Neural crest cell (in vitro differentiated cells): Measurements from ENCODE around the gene ACTL9. TPM values are rescaled to one million over a fixed set of nuclear protein-coding genes. Genes with fewer than 3 reads are reported as not detected.

ENCODE experiments used
- DNase-seq: peaks from one replicate; pipeline ENCODE4 v3.0.0; 2021; ENCODE audit warnings: low read depth, mixed read lengths, low spot score
- H3K27ac Mint-ChIP-seq: one replicate; pipeline ENCODE4 v1.8.0; 2021; ENCODE audit warnings: mild to moderate bottlenecking, mixed read lengths; ENCODE audit not compliant: unreplicated experiment
- H3K27me3 Mint-ChIP-seq: 2 replicates; pipeline ENCODE4 v1.8.0; 2021; ENCODE audit warnings: low read depth, mild to moderate bottlenecking, mixed read lengths
- H3K36me3 Mint-ChIP-seq: 2 replicates; pipeline ENCODE4 v1.8.0; 2021; ENCODE audit warnings: low read depth, mild to moderate bottlenecking, mixed read lengths
- H3K4me1 Mint-ChIP-seq: 2 replicates; pipeline ENCODE4 v1.8.0; 2021; ENCODE audit warnings: mixed read lengths
- H3K4me3 Mint-ChIP-seq: one replicate; pipeline ENCODE4 v1.8.0; 2021; ENCODE audit warnings: mild to moderate bottlenecking, mixed read lengths
- H3K9me3 Mint-ChIP-seq: 2 replicates; pipeline ENCODE4 v1.8.0; 2021; ENCODE audit warnings: mixed read lengths
- total RNA-seq: library from RNA; stranded (reverse); gene quantifications from 2 replicates; pipeline ENCODE4 v1.2.1, GENCODE V29; 2021
- TF ChIP-seq, protein P1 (sequence below): fragments of 200-600 bp; sonication (generic); conservative IDR thresholded peaks from 2 replicates; pipeline ENCODE4 v1.5.0; 2021; ENCODE audit warnings: antibody characterized with exemption, mild to moderate bottlenecking

Gene ACTL9
- total RNA-seq, 1 donor from 2014 or later, result not detected

DNA sequence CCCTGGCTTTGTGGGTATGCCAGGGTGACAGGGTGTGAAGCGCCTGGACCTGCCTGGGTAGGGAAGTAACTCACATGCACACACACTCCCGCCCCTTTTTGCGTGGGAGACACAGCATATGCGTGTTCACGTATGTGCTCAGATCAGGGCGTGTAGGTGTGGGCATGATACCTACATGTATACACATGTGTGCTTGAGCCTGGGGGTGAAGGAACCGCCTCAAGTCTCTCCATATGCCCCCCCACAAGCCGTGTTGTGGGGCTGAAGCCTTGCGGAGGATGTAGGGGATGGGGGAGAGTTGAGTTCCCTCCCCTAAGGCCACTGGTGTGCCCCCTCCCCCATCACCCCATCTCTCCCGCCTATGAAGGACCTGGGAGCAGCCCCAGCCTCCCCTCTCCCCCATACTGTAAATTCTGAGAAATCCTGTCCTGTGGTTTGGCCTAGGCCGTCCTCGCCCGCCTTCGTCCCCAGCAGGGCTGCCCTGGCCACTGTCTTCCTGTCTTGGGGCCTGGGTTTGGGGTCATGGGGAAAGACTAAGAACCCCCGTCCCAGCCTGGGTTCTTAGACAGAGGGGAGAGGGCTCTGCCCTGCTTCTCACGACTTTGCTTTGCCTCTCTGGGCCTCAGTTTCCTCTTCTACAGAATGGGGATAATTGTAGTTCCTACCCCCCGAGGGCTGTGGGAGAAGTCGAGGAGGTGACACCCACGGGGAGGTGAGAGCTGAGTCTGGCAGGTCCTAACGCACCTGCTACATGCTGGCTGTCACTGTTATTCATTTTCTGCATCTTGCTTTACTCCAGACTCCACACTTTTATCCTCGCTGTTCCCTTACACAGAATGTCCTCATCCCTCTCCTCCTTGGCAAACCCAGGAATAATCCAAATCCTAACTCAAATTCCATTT, 14.3 kb downstream of the ACTL9 start:
- no peaks in the 10 kb centered on the region for H3K36me3 Mint-ChIP-seq
- TF ChIP-seq, protein P1, sequence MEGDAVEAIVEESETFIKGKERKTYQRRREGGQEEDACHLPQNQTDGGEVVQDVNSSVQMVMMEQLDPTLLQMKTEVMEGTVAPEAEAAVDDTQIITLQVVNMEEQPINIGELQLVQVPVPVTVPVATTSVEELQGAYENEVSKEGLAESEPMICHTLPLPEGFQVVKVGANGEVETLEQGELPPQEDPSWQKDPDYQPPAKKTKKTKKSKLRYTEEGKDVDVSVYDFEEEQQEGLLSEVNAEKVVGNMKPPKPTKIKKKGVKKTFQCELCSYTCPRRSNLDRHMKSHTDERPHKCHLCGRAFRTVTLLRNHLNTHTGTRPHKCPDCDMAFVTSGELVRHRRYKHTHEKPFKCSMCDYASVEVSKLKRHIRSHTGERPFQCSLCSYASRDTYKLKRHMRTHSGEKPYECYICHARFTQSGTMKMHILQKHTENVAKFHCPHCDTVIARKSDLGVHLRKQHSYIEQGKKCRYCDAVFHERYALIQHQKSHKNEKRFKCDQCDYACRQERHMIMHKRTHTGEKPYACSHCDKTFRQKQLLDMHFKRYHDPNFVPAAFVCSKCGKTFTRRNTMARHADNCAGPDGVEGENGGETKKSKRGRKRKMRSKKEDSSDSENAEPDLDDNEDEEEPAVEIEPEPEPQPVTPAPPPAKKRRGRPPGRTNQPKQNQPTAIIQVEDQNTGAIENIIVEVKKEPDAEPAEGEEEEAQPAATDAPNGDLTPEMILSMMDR, result no peak
- no peaks in the 10 kb centered on the region for H3K4me1 Mint-ChIP-seq
- peaks cover 26% of the 10 kb centered on the region for H3K27me3 Mint-ChIP-seq
- no peak overlapping the region for H3K27ac Mint-ChIP-seq
- DNase-seq, result no peak
- H3K4me3 Mint-ChIP-seq, result no peak overlapping the region
- H3K9me3 Mint-ChIP-seq, result peaks cover 3% of the 10 kb centered on the region

DNA sequence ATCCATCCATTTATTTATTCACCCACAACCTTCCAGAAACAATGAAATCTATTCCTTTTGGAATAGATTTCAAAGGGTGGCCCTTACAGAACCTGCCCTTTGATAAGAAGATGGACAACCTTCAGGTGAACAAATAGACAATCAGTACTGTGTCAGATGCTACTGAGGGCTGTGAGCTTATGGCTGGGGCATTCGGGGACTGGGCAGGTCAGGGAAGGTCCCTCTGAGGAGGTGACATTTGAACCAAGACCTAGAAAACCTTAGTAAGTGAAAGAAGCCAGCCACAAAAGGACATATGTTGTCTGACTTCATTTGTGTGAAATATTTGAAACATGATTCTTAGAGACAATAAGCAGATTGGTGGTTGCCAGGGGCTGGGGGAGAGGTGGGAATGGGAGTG, 15.7 kb downstream of the ACTL9 start:
- TF ChIP-seq, protein P1, result no peak
- Mint-ChIP-seq H3K27me3 (peaks cover 25% of the 10 kb centered on the region), H3K4me1 (no peaks in the 10 kb centered on the region), H3K27ac (no peak overlapping the region), H3K9me3 (peaks cover 10% of the 10 kb centered on the region), H3K36me3 (peaks cover 6% of the 10 kb centered on the region), H3K4me3 (no peak overlapping the region)
- DNase-seq, result no peak

DNA sequence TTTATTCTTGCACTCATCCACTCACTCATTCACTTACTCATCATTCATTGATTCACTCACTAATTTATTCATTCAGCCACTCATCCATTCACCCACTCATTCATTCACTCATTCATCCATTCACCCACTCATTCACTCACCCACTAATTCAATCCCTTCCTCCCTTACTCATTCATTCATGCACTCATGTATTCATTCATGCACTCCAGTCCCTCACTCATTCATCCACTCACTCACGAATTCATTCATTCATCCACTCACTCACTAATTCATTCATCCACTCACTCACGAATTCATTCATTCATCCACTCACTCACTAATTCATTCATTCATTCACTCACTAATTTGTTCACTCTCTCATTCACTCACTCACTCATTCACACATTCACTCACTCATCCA, 16.1 kb downstream of the ACTL9 start:
- H3K4me3 Mint-ChIP-seq, result no peak overlapping the region
- no peak overlapping the region for H3K27ac Mint-ChIP-seq
- H3K27me3 Mint-ChIP-seq, result peaks cover 25% of the 10 kb centered on the region
- H3K36me3 Mint-ChIP-seq, result peaks cover 9% of the 10 kb centered on the region
- DNase-seq, result no peak
- H3K9me3 Mint-ChIP-seq, result peaks cover 13% of the 10 kb centered on the region
- H3K4me1 Mint-ChIP-seq, result no peaks in the 10 kb centered on the region
- TF ChIP-seq, protein P1, result no peak

DNA sequence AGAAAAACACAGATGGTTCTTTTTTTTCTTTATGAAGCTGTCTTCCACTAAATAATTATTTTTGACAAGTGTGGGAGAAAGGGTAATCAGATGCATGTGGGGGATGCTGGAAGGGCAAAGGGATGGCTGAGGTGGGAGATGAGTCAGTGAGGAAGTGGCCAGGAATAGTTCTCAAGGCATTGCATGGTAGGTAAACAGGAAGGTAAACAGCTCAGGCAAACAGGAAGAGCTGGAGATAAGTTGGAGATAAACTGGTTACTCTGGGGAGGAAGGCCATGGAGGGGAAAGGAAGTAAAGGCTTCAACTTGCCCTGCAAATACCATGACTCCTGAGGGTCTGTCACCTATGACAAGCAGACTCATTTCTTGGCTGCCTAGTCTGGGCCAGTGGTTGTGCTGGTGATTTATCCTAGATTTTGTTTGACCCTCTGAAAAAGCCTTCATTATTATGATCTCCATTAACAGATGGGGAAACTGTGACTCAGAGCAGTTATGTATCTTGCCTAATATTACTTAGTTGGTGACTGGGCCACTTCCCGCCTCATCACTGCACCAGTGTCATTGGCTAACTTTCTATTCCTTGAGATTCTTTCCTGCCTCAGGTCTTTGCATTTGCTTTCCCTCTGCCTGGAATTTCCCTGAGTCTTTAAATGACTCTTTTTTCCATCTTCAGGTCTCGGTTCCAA, 17.1 kb downstream of the ACTL9 start:
- no peaks in the 10 kb centered on the region for H3K4me1 Mint-ChIP-seq
- TF ChIP-seq, protein P1, result no peak
- peaks cover 9% of the 10 kb centered on the region for H3K36me3 Mint-ChIP-seq
- H3K27me3 Mint-ChIP-seq, result peaks cover 22% of the 10 kb centered on the region
- peaks cover 13% of the 10 kb centered on the region for H3K9me3 Mint-ChIP-seq
- no peak overlapping the region for H3K27ac Mint-ChIP-seq
- DNase-seq, result no peak
- no peak overlapping the region for H3K4me3 Mint-ChIP-seq

DNA sequence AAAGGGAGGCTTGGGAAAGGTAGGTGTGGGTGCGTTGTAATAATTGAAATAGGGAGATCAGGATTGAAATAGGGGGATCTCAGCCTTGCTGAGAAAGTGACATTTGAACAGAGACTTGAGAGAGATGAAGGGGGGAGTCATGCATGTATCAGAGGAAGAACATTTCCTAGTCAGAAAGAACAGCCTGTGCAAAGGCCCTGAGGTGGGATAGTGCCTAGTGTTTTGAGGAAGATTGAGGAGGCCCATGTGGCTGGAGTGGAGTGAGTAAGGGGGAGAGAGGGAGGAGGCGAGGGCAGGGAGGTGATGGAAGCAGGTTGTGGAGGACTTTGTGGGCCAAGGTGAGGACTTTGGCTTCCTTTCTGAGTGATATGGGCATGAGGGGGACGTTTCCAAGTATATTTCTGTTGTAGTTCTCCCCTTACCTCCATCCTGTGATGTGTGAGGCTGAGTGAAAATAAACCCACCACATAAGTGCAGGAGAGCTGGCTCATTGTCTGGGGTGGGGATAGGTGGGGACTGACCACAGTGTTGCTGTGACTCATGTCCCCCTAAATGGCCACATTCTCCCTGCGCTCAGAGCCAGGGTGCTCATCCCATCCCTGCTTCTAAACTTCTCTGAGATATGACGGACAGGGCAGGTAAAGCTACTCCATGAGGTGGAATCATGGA, 17.8 kb downstream of the ACTL9 start:
- Mint-ChIP-seq H3K36me3 (peaks cover 9% of the 10 kb centered on the region), H3K27ac (no peak overlapping the region), H3K9me3 (peaks cover 15% of the 10 kb centered on the region), H3K27me3 (peaks cover 21% of the 10 kb centered on the region), H3K4me1 (no peaks in the 10 kb centered on the region), H3K4me3 (no peak overlapping the region)
- no peak for DNase-seq
- TF ChIP-seq, protein P1, result no peak
